DND-41 (cell line): ENCODE measurements around the gene UBXN10.

Experiments used
- ATAC-seq: fragments of 200-7000 bp; cut with Tn5 transposase; 3 replicates; pipeline ENCODE4 v1.9.1; 2021; ENCODE audit warnings: low read depth; ENCODE audit not compliant: insufficient read depth
- DNase-seq: peaks from one replicate; pipeline ENCODE4 v3.0.0-alpha.2; 2020
- H2AFZ ChIP-seq: 2 replicates; pipeline ENCODE4 v1.6.0; 2012; ENCODE audit warnings: low read depth, low read length
- H3K27ac ChIP-seq: 2 replicates; pipeline ENCODE4 v1.5.1; 2012; ENCODE audit warnings: low read length, inconsistent platforms
- H3K27me3 ChIP-seq: fragments of 200-600 bp; sonication (generic); 2 replicates; pipeline ENCODE4 v1.6.0; 2012; ENCODE audit warnings: low read length, mild to moderate bottlenecking, inconsistent platforms; ENCODE audit not compliant: insufficient read depth, poor library complexity
- H3K36me3 ChIP-seq: 2 replicates; pipeline ENCODE4 v1.5.1; 2012; ENCODE audit warnings: low read length, inconsistent platforms; ENCODE audit not compliant: insufficient read depth
- H3K4me1 ChIP-seq: 2 replicates; pipeline ENCODE4 v1.5.1; 2012; ENCODE audit warnings: mild to moderate bottlenecking, low read length; ENCODE audit not compliant: insufficient read depth
- H3K4me2 ChIP-seq: 2 replicates; pipeline ENCODE4 v1.6.0; 2012; ENCODE audit warnings: mild to moderate bottlenecking, moderate library complexity, low read length, inconsistent platforms; ENCODE audit not compliant: insufficient read depth
- H3K4me3 ChIP-seq, 2 experiments: fragments of 200-600 bp in 1 of 2; shearing (Covaris generic) in 1 of 2; 2 replicates each; pipeline ENCODE4 v1.5.1; 2012 to 2016; ENCODE audit warnings: inconsistent platforms in 2 of 2, low read length in 2 of 2, mild to moderate bottlenecking in 2 of 2, low read depth in 1 of 2, moderate library complexity in 1 of 2
- H3K79me2 ChIP-seq: 2 replicates; pipeline ENCODE4 v1.6.0; 2012; ENCODE audit warnings: low read length, inconsistent platforms; ENCODE audit not compliant: insufficient read depth
- H3K9ac ChIP-seq: 2 replicates; pipeline ENCODE4 v1.6.0; 2012; ENCODE audit warnings: low read depth, mild to moderate bottlenecking, inconsistent platforms, low read length, moderate library complexity
- H3K9me3 ChIP-seq: 2 replicates; pipeline ENCODE4 v1.5.1; 2012; ENCODE audit warnings: low read length, moderate library complexity, mild to moderate bottlenecking, inconsistent platforms; ENCODE audit not compliant: insufficient read depth, severe bottlenecking
- H4K20me1 ChIP-seq: 2 replicates; pipeline ENCODE4 v1.6.0; 2012; ENCODE audit warnings: low read length; ENCODE audit not compliant: insufficient read depth
- CTCF ChIP-seq: IDR thresholded peaks from 2 replicates; pipeline ENCODE4 v1.5.1; 2012; ENCODE audit warnings: borderline replicate concordance, low read length, moderate library complexity, mild to moderate bottlenecking; ENCODE audit not compliant: poor library complexity, severe bottlenecking; ENCODE audit errors: extremely low read depth
- EZH2 ChIP-seq: IDR thresholded peaks from 3 replicates; pipeline ENCODE4 v1.6.1; 2012; ENCODE audit warnings: borderline replicate concordance, low read depth, mild to moderate bottlenecking, moderate library complexity, low read length, inconsistent platforms; ENCODE audit not compliant: severe bottlenecking

UBXN10 gene

GRCh38 chr1:20184997-20185833 is 681 bp upstream of the UBXN10 start:
- DNase-seq (peak; percentile 76), ATAC-seq (peak; percentile 78)
- H3K79me2 ChIP-seq, result no peaks in the 10 kb centered on the region
- no peaks in the 10 kb centered on the region for H4K20me1 ChIP-seq
- peak overlapping the region; percentile 37 for H3K4me2 ChIP-seq
- no peaks in the 10 kb centered on the region for H3K36me3 ChIP-seq
- no peaks in the 10 kb centered on the region for H3K27me3 ChIP-seq
- no peak overlapping the region for H3K4me3 ChIP-seq
- no peaks in the 10 kb centered on the region for H3K9me3 ChIP-seq
- H3K4me1 ChIP-seq, result peaks cover 46% of the 10 kb centered on the region
- TF ChIP-seq CTCF (no peak), EZH2 (no peak)
- no peak overlapping the region for H2AFZ ChIP-seq
- H3K9ac ChIP-seq, result 0 out of 2 replicates have a peak overlapping the region, but pooled peaks have one; percentile 17
- H3K27ac ChIP-seq, result peak overlapping the region; percentile 46; the same call in 1 of the 2 replicates

GRCh38 chr1:20187103-20187812 is 1.4 kb downstream of the UBXN10 start:
- H3K9ac ChIP-seq, result peak overlapping the region; percentile 40
- H4K20me1 ChIP-seq, result no peaks in the 10 kb centered on the region
- H3K4me2 ChIP-seq, result 0 out of 2 replicates have a peak overlapping the region, but pooled peaks have one; percentile 10
- no peak overlapping the region for H2AFZ ChIP-seq
- ATAC-seq, result peak; percentile 69
- H3K27me3 ChIP-seq, result peaks cover 2% of the 10 kb centered on the region
- no peaks in the 10 kb centered on the region for H3K9me3 ChIP-seq
- TF ChIP-seq EZH2, result no peak
- peak; percentile 4 for TF ChIP-seq CTCF
- no peaks in the 10 kb centered on the region for H3K79me2 ChIP-seq
- H3K4me1 ChIP-seq, result peaks cover 46% of the 10 kb centered on the region
- peak overlapping the region; percentile 74 for H3K27ac ChIP-seq
- H3K36me3 ChIP-seq, result no peaks in the 10 kb centered on the region
- no peak overlapping the region for H3K4me3 ChIP-seq
- peak; percentile 59 for DNase-seq

- Histone ChIP-seq H2AFZ (no peak overlapping the region), H3K27me3 (peaks cover 2% of the 10 kb centered on the region), H3K27ac (peak overlapping the region; percentile 74), H3K9ac (no peak overlapping the region; the same call in 1 of the 2 replicates), H3K4me2 (no peak overlapping the region), H3K4me1 (peaks cover 46% of the 10 kb centered on the region), H3K36me3 (no peaks in the 10 kb centered on the region), H3K4me3 (no peak overlapping the region), H3K9me3 (no peaks in the 10 kb centered on the region), H3K79me2 (no peaks in the 10 kb centered on the region), H4K20me1 (no peaks in the 10 kb centered on the region)
- ATAC-seq (no peak), DNase-seq (no peak)
- no peak for TF ChIP-seq CTCF
- TF ChIP-seq EZH2, result no peak
These were observed 2.0 kb downstream of the UBXN10 start for GRCh38 chr1:20187813-20188454.
